Ascending aorta (tissue), 2 donors: ENCODE results near the gene SLC27A4. TPM values are rescaled to one million over a fixed set of nuclear protein-coding genes. Genes with fewer than 3 reads are reported as not detected.

Experiments
- DNase-seq, 2 donors: peaks; one replicate each; pipeline ENCODE4 v3.0.0-alpha.2; 2019; ENCODE audit warnings: low spot score in 2 of 2
- H3K27ac ChIP-seq, 2 donors: fragments of 200-600 bp; sonication (generic); one replicate each; pipeline ENCODE4 v1.5.1; 2016 to 2017; ENCODE audit warnings: mild to moderate bottlenecking in 1 of 2
- H3K27me3 ChIP-seq: fragments of 200-600 bp; sonication (generic); one replicate; pipeline ENCODE4 v1.5.1; 2017
- H3K36me3 ChIP-seq, 2 donors: fragments of 200-600 bp; sonication (generic); one replicate each; pipeline ENCODE4 v1.5.1; 2016
- H3K4me1 ChIP-seq, 2 donors: fragments of 200-600 bp; sonication (generic); one replicate each; pipeline ENCODE4 v1.5.1; 2016 to 2017; ENCODE audit warnings: mild to moderate bottlenecking in 1 of 2
- H3K4me3 ChIP-seq, 2 donors: fragments of 200-600 bp; sonication (generic); one replicate each; pipeline ENCODE4 v1.5.1; 2016 to 2017; ENCODE audit warnings: mild to moderate bottlenecking in 1 of 2
- H3K9me3 ChIP-seq, 2 donors: fragments of 200-600 bp; sonication (generic); one replicate each; pipeline ENCODE4 v1.5.1; 2016
- intact Hi-C: fragments of 100-400 bp; cut with DNase I; formaldehyde crosslinking; loops from one replicate; pipeline ENCODE4 v1.15.1; 2023
- total RNA-seq: library from RNA; depleted of rRNA; stranded (reverse); fragments of >200 nt; gene quantifications from one replicate; pipeline ENCODE4 v1.1.0, GENCODE V29; 2016
- TF ChIP-seq, protein P1 (sequence below), 3 experiments: fragments of 200-600 bp in 2 of 3; fragments of 450-650 bp in 1 of 3; sonication (generic) in 2 of 3; IDR thresholded peaks; one replicate each; pipeline ENCODE4 v1.5.1; 2016 to 2019; ENCODE audit warnings: antibody characterized with exemption in 3 of 3, mild to moderate bottlenecking in 1 of 3, moderate library complexity in 1 of 3

Gene SLC27A4
- total RNA-seq, 1 donor from 2014 or later: 16.6 TPM

- peaks cover 45 to 64% of the 10 kb centered on the region in 2 donors for H3K36me3 ChIP-seq
- H3K27me3 ChIP-seq: no peaks in the 10 kb centered on the region
- no peaks in the 10 kb centered on the region for H3K4me1 ChIP-seq
- no peaks in the 10 kb centered on the region for H3K9me3 ChIP-seq
- no peak overlapping the region for H3K4me3 ChIP-seq
- TF ChIP-seq, protein P1, sequence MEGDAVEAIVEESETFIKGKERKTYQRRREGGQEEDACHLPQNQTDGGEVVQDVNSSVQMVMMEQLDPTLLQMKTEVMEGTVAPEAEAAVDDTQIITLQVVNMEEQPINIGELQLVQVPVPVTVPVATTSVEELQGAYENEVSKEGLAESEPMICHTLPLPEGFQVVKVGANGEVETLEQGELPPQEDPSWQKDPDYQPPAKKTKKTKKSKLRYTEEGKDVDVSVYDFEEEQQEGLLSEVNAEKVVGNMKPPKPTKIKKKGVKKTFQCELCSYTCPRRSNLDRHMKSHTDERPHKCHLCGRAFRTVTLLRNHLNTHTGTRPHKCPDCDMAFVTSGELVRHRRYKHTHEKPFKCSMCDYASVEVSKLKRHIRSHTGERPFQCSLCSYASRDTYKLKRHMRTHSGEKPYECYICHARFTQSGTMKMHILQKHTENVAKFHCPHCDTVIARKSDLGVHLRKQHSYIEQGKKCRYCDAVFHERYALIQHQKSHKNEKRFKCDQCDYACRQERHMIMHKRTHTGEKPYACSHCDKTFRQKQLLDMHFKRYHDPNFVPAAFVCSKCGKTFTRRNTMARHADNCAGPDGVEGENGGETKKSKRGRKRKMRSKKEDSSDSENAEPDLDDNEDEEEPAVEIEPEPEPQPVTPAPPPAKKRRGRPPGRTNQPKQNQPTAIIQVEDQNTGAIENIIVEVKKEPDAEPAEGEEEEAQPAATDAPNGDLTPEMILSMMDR (IDR thresholded peaks at IDR 0.05): no peak
- DNase-seq: no peak
- intact Hi-C loops: no loop called here
- no peak overlapping the region for H3K27ac ChIP-seq
Measured at GRCh38 chr9:128310461-128310860, 29.9 kb upstream of the SLC27A4 start.

- peaks cover 70 to 72% of the 10 kb centered on the region in 2 donors for H3K36me3 ChIP-seq
Measured at GRCh38 chr9:128314697-128315096, 25.6 kb upstream of the SLC27A4 start.

DNA sequence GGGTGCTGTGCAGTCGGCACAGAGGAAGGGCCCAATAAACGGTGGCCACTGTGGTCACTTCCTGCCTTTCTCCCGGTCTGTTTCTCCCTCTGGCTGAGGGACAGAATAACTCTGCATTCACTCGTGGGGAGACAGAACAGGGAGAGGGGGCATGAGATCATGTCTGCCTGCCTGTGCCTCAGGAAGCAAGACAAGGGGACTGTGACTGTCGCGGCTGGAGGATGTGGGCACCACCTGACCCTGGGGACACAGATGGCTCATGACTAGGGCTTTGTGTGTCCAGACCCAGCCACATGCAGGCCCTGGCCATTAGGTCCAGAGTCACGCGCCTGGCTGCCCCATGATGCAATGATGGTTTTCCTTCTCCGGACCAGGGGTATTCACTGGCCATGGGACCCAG is 23.9 kb upstream of the SLC27A4 start:
- Histone ChIP-seq H3K4me1 (peaks cover 1 to 4% of the 10 kb centered on the region in 2 donors), H3K36me3 (peaks cover 52 to 55% of the 10 kb centered on the region in 2 donors), H3K9me3 (no peaks in the 10 kb centered on the region), H3K4me3 (no peak overlapping the region), H3K27me3 (no peaks in the 10 kb centered on the region), H3K27ac (no peak overlapping the region)
- TF ChIP-seq, protein P1 (IDR thresholded peaks at IDR 0.05): no peak
- intact Hi-C loops: no loop called here
- no peak for DNase-seq

More at GRCh38 chr9:128314697-128315096, 25.6 kb upstream of the SLC27A4 start:
- Histone ChIP-seq H3K27me3 (no peaks in the 10 kb centered on the region), H3K4me1 (no peaks in the 10 kb centered on the region), H3K27ac (no peak overlapping the region), H3K9me3 (no peaks in the 10 kb centered on the region), H3K4me3 (no peak overlapping the region)
- intact Hi-C loops: no loop called here
- TF ChIP-seq, protein P1 (IDR thresholded peaks at IDR 0.05): no peak
- DNase-seq: no peak

DNA sequence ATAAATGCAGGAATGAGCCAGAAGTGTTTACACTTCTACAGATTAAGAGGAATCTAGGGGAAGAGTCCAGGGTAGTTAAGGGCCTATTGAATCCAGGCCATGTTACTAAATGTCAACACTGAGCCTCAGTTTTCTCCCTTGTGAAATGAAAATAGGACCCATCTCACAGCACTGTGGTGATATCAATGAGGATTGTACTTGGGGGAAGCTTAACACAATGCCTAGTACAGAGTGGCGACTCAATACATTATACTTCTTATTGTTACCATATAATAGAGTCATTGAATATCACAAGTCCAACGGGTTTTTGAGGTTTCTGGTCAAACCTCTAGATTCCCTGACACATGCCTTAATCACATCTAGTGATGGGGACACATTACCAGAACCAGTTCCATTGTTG is 22.7 kb upstream of the SLC27A4 start:
- no peak for DNase-seq
- Histone ChIP-seq H3K36me3 (peaks cover 47 to 48% of the 10 kb centered on the region in 2 donors), H3K4me3 (no peak overlapping the region), H3K9me3 (no peaks in the 10 kb centered on the region), H3K27me3 (no peaks in the 10 kb centered on the region), H3K4me1 (peaks cover 2 to 8% of the 10 kb centered on the region in 2 donors), H3K27ac (no peak overlapping the region)
- intact Hi-C loops: no loop called here
- TF ChIP-seq, protein P1 (IDR thresholded peaks at IDR 0.05): no peak

DNA sequence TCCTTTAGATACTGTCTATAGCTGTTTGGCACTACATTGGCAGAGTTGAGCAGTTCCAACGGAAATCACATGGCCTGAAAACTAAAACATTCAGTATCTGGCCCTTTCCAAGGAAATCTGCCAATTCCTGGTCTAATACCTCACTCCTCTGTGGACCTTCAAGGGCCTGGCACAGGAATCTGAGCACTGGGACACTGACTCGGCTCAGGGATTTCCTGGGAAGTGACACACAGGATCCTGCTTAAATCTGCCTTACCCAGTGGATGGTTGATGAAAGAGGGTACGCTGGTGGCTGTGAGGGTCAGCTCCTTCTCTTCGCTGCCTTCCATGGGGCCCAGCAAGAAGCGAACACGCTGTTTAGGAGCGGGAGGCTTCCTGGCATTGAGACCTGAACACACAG is 19.0 kb upstream of the SLC27A4 start:
- intact Hi-C loops: loop anchor here (5.0 kb wide), 2 partner anchors 136 to 194 kb away; partner anchors contain the start of genes ODF2 and PTGES2
- peaks cover 11 to 17% of the 10 kb centered on the region in 2 donors for H3K4me1 ChIP-seq
- H3K27me3 ChIP-seq: no peaks in the 10 kb centered on the region
- H3K36me3 ChIP-seq: peaks cover 30 to 36% of the 10 kb centered on the region in 2 donors
- peak overlapping the region; percentile 72 to 76 for H3K4me3 ChIP-seq
- TF ChIP-seq, protein P1 (IDR thresholded peaks at IDR 0.05): no peak
- no peaks in the 10 kb centered on the region for H3K9me3 ChIP-seq
- no peak for DNase-seq
- H3K27ac ChIP-seq: no peak overlapping the region
